Mucosa of rectum (tissue), 2 donors: ENCODE measurements around the gene CIART.

ENCODE experiments used
- H3K27ac ChIP-seq, 2 donors: one replicate each; pipeline ENCODE4 v1.7.0; 2013; ENCODE audit warnings: inconsistent platforms in 2 of 2, low read depth in 2 of 2, low read length in 2 of 2
- H3K27me3 ChIP-seq, 2 donors: one replicate each; pipeline ENCODE4 v1.7.0; 2013; ENCODE audit warnings: low read length in 2 of 2; ENCODE audit not compliant: control insufficient read depth in 2 of 2, insufficient read depth in 2 of 2
- H3K36me3 ChIP-seq, 2 donors: one replicate each; pipeline ENCODE4 v1.7.0; 2013; ENCODE audit warnings: low read length in 2 of 2; ENCODE audit not compliant: control insufficient read depth in 2 of 2, insufficient read depth in 2 of 2
- H3K4me1 ChIP-seq, 2 donors: one replicate each; pipeline ENCODE4 v1.7.0; 2013; ENCODE audit warnings: low read length in 2 of 2, mild to moderate bottlenecking in 1 of 2; ENCODE audit not compliant: control insufficient read depth in 2 of 2, insufficient read depth in 2 of 2
- H3K4me3 ChIP-seq, 2 donors: one replicate each; pipeline ENCODE4 v1.7.0; 2013; ENCODE audit warnings: low read length in 2 of 2
- H3K9ac ChIP-seq, 2 donors: one replicate each; pipeline ENCODE4 v1.7.0; 2013; ENCODE audit warnings: low read length in 2 of 2, low read depth in 1 of 2, mild to moderate bottlenecking in 1 of 2
- H3K9me3 ChIP-seq, 2 donors: one replicate each; pipeline ENCODE4 v1.7.0; 2013; ENCODE audit warnings: low read length in 2 of 2; ENCODE audit not compliant: control insufficient read depth in 2 of 2
- donor health status: healthy.
- donor health status: Normal muscosa, but diverticular disease.

The CIART gene

GRCh38 chr1:150281221-150281757, 1.1 kb upstream of the CIART start:
- no peaks in the 10 kb centered on the region for H3K9me3 ChIP-seq
- H3K4me3 ChIP-seq, result peak overlapping the region; percentile 65 to 80
- H3K9ac ChIP-seq, result peak overlapping the region; percentile 63 to 66
- no peaks in the 10 kb centered on the region for H3K27me3 ChIP-seq
- peak overlapping the region; percentile 73 to 79 for H3K27ac ChIP-seq
- peaks cover 19% of the 10 kb centered on the region in 2 donors for H3K4me1 ChIP-seq
- peaks cover 0 to 1% of the 10 kb centered on the region in 2 donors for H3K36me3 ChIP-seq

DNA sequence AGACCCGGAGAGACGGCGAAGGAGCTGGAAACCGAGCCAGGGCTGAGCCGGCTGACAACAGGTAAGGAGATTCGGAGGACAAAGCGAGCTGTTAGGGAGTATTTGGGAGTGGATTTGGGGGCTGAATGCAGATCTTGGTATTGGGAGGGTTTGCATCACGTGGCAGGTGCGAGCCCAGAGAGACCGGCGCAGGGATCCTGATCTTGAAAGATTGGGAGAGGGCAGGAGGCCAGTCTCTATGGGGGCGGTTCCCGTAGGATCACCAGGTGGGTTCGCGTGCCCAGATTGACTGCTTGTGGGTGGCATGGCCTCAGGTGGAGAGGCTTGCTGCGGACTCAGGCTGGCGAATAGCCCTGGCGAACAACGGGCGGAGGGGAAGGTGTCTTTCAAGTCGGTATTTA, 204 bp downstream of the CIART start:
- Histone ChIP-seq H3K9ac (peak overlapping the region; percentile 24 to 45), H3K27me3 (no peaks in the 10 kb centered on the region), H3K4me1 (peaks cover 19% of the 10 kb centered on the region in 2 donors), H3K4me3 (peak overlapping the region; percentile 65 to 74), H3K9me3 (no peaks in the 10 kb centered on the region), H3K27ac (peak overlapping the region; percentile 25 to 58), H3K36me3 (peaks cover 0 to 7% of the 10 kb centered on the region in 2 donors)

DNA sequence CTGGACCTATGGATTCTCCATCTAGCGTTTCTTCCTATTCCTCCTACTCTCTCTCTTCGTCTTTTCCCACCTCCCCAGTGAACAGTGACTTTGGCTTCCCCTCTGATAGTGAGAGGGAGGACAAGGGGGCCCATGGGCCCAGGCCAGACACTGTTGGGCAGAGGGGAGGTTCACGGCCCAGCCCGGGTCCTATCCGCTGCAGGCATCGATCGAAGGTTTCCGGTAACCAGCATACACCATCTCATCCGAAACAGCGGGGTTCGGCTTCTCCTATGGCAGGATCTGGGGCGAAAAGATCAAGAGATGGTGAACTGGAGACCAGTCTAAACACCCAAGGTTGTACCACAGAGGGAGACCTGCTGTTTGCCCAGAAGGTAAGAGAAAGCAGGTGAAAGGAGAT, 906 bp downstream of the CIART start:
- peaks cover 0 to 7% of the 10 kb centered on the region in 2 donors for H3K36me3 ChIP-seq
- peaks cover 19% of the 10 kb centered on the region in 2 donors for H3K4me1 ChIP-seq
- peak overlapping the region in 1 of 2 donors; percentile 74 for H3K4me3 ChIP-seq
- H3K9ac ChIP-seq, result no peak overlapping the region
- no peaks in the 10 kb centered on the region for H3K27me3 ChIP-seq
- no peak overlapping the region for H3K27ac ChIP-seq
- H3K9me3 ChIP-seq, result no peaks in the 10 kb centered on the region

DNA sequence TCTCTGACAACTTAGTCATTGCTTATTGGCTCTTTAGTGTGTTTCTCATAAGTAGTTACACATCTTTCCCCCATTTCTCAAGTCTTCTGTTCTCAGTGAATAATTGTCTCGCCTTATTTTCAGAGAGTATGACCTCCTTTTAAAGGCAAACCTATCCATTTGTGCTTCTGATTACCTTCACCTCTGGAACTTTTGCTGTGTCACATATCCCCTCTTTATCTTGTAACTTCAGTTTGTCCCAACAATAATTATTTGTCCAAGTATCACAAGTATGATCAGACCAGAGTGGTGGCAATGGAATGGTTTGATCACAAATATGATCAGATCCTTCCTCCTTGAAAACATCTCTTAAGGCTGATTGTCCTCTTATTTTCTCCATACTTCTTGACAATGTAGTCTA, 6.0 kb downstream of the CIART start:
- peaks cover 0 to 7% of the 10 kb centered on the region in 2 donors for H3K36me3 ChIP-seq
- H3K27ac ChIP-seq, result no peak overlapping the region
- H3K4me3 ChIP-seq, result no peak overlapping the region
- H3K27me3 ChIP-seq, result no peaks in the 10 kb centered on the region
- no peaks in the 10 kb centered on the region for H3K9me3 ChIP-seq
- H3K9ac ChIP-seq, result no peak overlapping the region
- peaks cover 2% of the 10 kb centered on the region in 2 donors for H3K4me1 ChIP-seq

GRCh38 chr1:150288822-150289221, 6.5 kb downstream of the CIART start:
- Histone ChIP-seq H3K36me3 (peaks cover 0 to 7% of the 10 kb centered on the region in 2 donors), H3K27me3 (no peaks in the 10 kb centered on the region), H3K4me1 (peaks cover 3 to 5% of the 10 kb centered on the region in 2 donors), H3K9me3 (no peaks in the 10 kb centered on the region), H3K27ac (no peak overlapping the region), H3K9ac (no peak overlapping the region), H3K4me3 (no peak overlapping the region)

- peak within 1 kb of the TSS; percentile 87 to 96 for H3K4me3 ChIP-seq
- peak within 1 kb of the TSS; percentile 25 to 77 for H3K27ac ChIP-seq
- no peaks in the 10 kb centered on the region for H3K27me3 ChIP-seq
- peaks cover 3 to 8% of the 10 kb centered on the region in 2 donors for H3K4me1 ChIP-seq
- no peaks in the 10 kb centered on the region for H3K9me3 ChIP-seq
- peaks cover 0 to 7% of the 10 kb centered on the region in 2 donors for H3K36me3 ChIP-seq
- H3K9ac ChIP-seq, result peak within 1 kb of the TSS; percentile 65 to 81
Measured at GRCh38 chr1:150293433-150294253, 11.3 kb downstream of the CIART start, which contains the start of gene MRPS21. TSS of gene MRPS21 (plus strand) at chr1:150293861. CDS start at chr1:150294367, 506 bp downstream.

DNA sequence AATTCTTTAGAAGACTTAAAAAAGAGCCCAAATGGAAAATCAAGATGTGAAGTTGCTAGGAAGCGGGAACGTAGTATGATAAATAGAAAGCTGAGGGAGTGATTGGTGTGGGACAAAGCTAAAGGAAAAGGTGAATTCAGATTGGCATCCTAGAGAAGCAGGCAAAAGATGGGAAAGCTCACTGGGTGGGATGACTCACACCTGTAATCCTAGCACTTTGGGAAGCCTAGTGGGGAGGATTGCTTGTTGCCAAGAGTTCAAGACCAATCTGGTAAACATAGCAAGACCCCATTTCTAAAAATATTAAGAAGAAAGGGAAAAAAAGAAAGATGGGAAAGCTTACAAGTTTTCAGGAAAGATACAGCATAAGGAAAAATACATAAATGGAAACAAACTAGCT, 13.1 kb downstream of the CIART start:
- H3K36me3 ChIP-seq, result peaks cover 0 to 7% of the 10 kb centered on the region in 2 donors
- peaks cover 3 to 8% of the 10 kb centered on the region in 2 donors for H3K4me1 ChIP-seq
- H3K27ac ChIP-seq, result no peak overlapping the region
- H3K27me3 ChIP-seq, result no peaks in the 10 kb centered on the region
- H3K9me3 ChIP-seq, result no peaks in the 10 kb centered on the region
- H3K4me3 ChIP-seq, result no peak overlapping the region
- no peak overlapping the region for H3K9ac ChIP-seq

DNA sequence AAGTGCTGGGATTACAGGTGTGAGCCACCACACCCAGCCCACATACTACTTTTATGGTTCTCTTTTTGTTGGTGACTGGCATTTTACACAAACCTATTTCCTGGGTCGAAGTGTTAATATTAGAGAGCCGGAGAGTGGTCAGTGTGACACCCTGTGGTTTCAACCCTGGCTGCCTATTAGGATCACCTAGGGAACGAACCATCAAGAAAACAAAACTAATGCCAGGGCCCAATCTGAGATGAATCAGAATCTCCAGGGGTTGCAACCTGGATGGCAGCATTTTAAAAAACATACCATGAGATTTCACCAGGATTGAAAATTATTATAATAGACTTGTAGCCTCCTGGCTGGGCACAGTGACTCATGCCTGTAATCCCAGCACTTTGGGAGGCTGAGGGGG, 17.4 kb downstream of the CIART start:
- peaks cover 7 to 9% of the 10 kb centered on the region in 2 donors for H3K36me3 ChIP-seq
- no peak overlapping the region for H3K4me3 ChIP-seq
- no peak overlapping the region for H3K27ac ChIP-seq

GRCh38 chr1:150302338-150302737, 20.0 kb downstream of the CIART start:
- H3K27ac ChIP-seq, result no peak overlapping the region
- no peaks in the 10 kb centered on the region for H3K27me3 ChIP-seq
- H3K9me3 ChIP-seq, result no peaks in the 10 kb centered on the region
- peaks cover 6 to 7% of the 10 kb centered on the region in 2 donors for H3K36me3 ChIP-seq
- H3K9ac ChIP-seq, result no peak overlapping the region
- H3K4me3 ChIP-seq, result no peak overlapping the region
- no peaks in the 10 kb centered on the region for H3K4me1 ChIP-seq

More for the DNA sequence above, 17.4 kb downstream of the CIART start:
- Histone ChIP-seq H3K27me3 (no peaks in the 10 kb centered on the region), H3K4me1 (no peaks in the 10 kb centered on the region), H3K9ac (no peak overlapping the region), H3K9me3 (no peaks in the 10 kb centered on the region)

GRCh38 chr1:150302902-150303301, 20.5 kb downstream of the CIART start:
- H3K4me1 ChIP-seq, result no peaks in the 10 kb centered on the region
- H3K27ac ChIP-seq, result no peak overlapping the region
- H3K4me3 ChIP-seq, result no peak overlapping the region
- H3K9ac ChIP-seq, result no peak overlapping the region
- peaks cover 6 to 7% of the 10 kb centered on the region in 2 donors for H3K36me3 ChIP-seq
- no peaks in the 10 kb centered on the region for H3K27me3 ChIP-seq
- H3K9me3 ChIP-seq, result no peaks in the 10 kb centered on the region
